Regular cardiac myocyte (primary cell): ENCODE results near the gene PRAC2. TPM values are rescaled to one million over a fixed set of nuclear protein-coding genes. Genes with fewer than 3 reads are reported as not detected.

ENCODE experiments used
- total RNA-seq: library from RNA; depleted of rRNA; stranded (reverse); fragments of >200 nt; gene quantifications from 2 replicates; pipeline ENCODE4 v1.2.3, GENCODE V29; 2014

Gene PRAC2
- total RNA-seq: not detected in 2 replicates

GRCh38 chr17:48722915-48723422 lies at the start of gene PRAC2:
PRAC2 (plus strand) TSS chr17:48723185; CDS start chr17:48724411, 1,226 bp downstream.

GRCh38 chr17:48722201-48722907 lies 631 bp upstream of the PRAC2 start, which contains the start of gene PRAC1:
PRAC1 (minus strand) TSS chr17:48722518; CDS start chr17:48722392, 126 bp downstream.

GRCh38 chr17:48728232-48729231 lies 5.5 kb downstream of the PRAC2 start, which contains the start of gene HOXB13:
HOXB13 (minus strand) TSS chr17:48728750; CDS start chr17:48728593, 157 bp downstream.

Other genes starting within 250 kb of the PRAC2 start
- gene HOXB1, start 192.2 kb upstream of the PRAC2 start, total RNA-seq: 0.19 TPM in 1 of 2 replicates, not detected in the other
- gene HOXB2, start 178.1 kb upstream of the PRAC2 start, total RNA-seq: 3.1 and 6.5 TPM in 2 replicates
- 0.85 and 0.96 TPM in 2 replicates for gene HOXB4, start 144.8 kb upstream of the PRAC2 start, total RNA-seq
- 0.85 and 3.5 TPM in 2 replicates for gene HOXB3, start 132.9 kb upstream of the PRAC2 start, total RNA-seq
- gene HOXB5, start 129.4 kb upstream of the PRAC2 start, total RNA-seq: under 0.01 TPM in 1 of 2 replicates, not detected in the other
- gene HOXB6, start 118.2 kb upstream of the PRAC2 start, total RNA-seq: 0.28 and 0.38 TPM in 2 replicates
- gene HOXB7, start 112.2 kb upstream of the PRAC2 start, total RNA-seq: 0.28 and 0.38 TPM in 2 replicates
- under 0.01 TPM in 2 replicates for gene HOXB8, start 107.9 kb upstream of the PRAC2 start, total RNA-seq
- gene HOXB9, start 96.8 kb upstream of the PRAC2 start, total RNA-seq: under 0.01 and 0.19 TPM in 2 replicates
- not detected in 2 replicates for gene PRAC1, start 667 bp upstream of the PRAC2 start, total RNA-seq
- not detected in 2 replicates for gene HOXB13, start 5.6 kb downstream of the PRAC2 start, total RNA-seq
- under 0.01 TPM in 1 of 2 replicates, not detected in the other for gene TTLL6, start 94.0 kb downstream of the PRAC2 start, total RNA-seq
- gene CALCOCO2, start 107.8 kb downstream of the PRAC2 start, total RNA-seq: 36.6 and 42.6 TPM in 2 replicates
- gene ATP5MC1, start 169.6 kb downstream of the PRAC2 start, total RNA-seq: 38.9 and 116 TPM in 2 replicates
- 54.1 and 80.3 TPM in 2 replicates for gene UBE2Z, start 185.2 kb downstream of the PRAC2 start, total RNA-seq
- gene SNF8, start 221.7 kb downstream of the PRAC2 start, total RNA-seq: 63.7 and 217 TPM in 2 replicates
- gene GIP, start 245.4 kb downstream of the PRAC2 start, total RNA-seq: not detected in 2 replicates